Neural cell (in vitro differentiated cells): ENCODE measurements around the gene SCUBE2. TPM values are rescaled to one million over a fixed set of nuclear protein-coding genes. Genes with fewer than 3 reads are reported as not detected.

Experiments used
- H2AFZ ChIP-seq: fragments of 200-600, 300-800 bp; sonication (generic), shearing (Covaris generic); 2 replicates; pipeline ENCODE4 v1.6.0; 2014; ENCODE audit warnings: low read depth, mild to moderate bottlenecking, antibody characterized with exemption, low read length, moderate library complexity
- H3F3A ChIP-seq: fragments of 200-600 bp; shearing (Covaris generic); 2 replicates; pipeline ENCODE4 v1.6.1; 2016; ENCODE audit warnings: mild to moderate bottlenecking, moderate library complexity, mixed read lengths, antibody characterized with exemption, low read length; ENCODE audit not compliant: insufficient read depth, poor library complexity, severe bottlenecking
- H3K27ac ChIP-seq: fragments of 200-600, 300-800 bp; sonication (generic), shearing (Covaris generic); 2 replicates; pipeline ENCODE4 v1.5.1; 2014; ENCODE audit warnings: mild to moderate bottlenecking, low read length, moderate library complexity
- H3K27me3 ChIP-seq: fragments of 300-800, 200-600 bp; sonication (generic), shearing (Covaris generic); 2 replicates; pipeline ENCODE4 v1.6.0; 2014; ENCODE audit warnings: mild to moderate bottlenecking, low read depth, low read length, moderate library complexity; ENCODE audit not compliant: insufficient read depth
- H3K36me3 ChIP-seq: fragments of 300-800, 200-600 bp; sonication (generic), shearing (Covaris generic); 2 replicates; pipeline ENCODE4 v1.5.1; 2014; ENCODE audit warnings: mild to moderate bottlenecking, antibody characterized with exemption, low read length, moderate library complexity; ENCODE audit not compliant: insufficient read depth
- H3K4me2 ChIP-seq: fragments of 300-800, 200-600 bp; sonication (generic), shearing (Covaris generic); 2 replicates; pipeline ENCODE4 v1.6.0; 2014; ENCODE audit warnings: mild to moderate bottlenecking, low read length
- H3K4me3 ChIP-seq: fragments of 300-800, 200-600 bp; sonication (generic), shearing (Covaris generic); 2 replicates; pipeline ENCODE4 v1.5.1; 2014; ENCODE audit warnings: mild to moderate bottlenecking, low read length, moderate library complexity
- H3K79me2 ChIP-seq: fragments of 200-600 bp; shearing (Covaris generic); replicated peaks from 2 replicates; pipeline ENCODE4 v1.6.0; 2014; ENCODE audit warnings: mild to moderate bottlenecking, low read length, moderate library complexity; ENCODE audit not compliant: insufficient read depth
- H3K9ac ChIP-seq: fragments of 300-800, 200-600 bp; sonication (generic), shearing (Covaris generic); 2 replicates; pipeline ENCODE4 v1.6.1; 2016; ENCODE audit warnings: mild to moderate bottlenecking, low read length, mixed read lengths
- H3K9me2 ChIP-seq: fragments of 200-600 bp; shearing (Covaris generic); 2 replicates; pipeline ENCODE4 v1.6.1; 2016; ENCODE audit warnings: mild to moderate bottlenecking, low read length, mixed read lengths; ENCODE audit not compliant: insufficient read depth
- H3K9me3 ChIP-seq: fragments of 200-600, 300-800 bp; sonication (generic), shearing (Covaris generic); 2 replicates; pipeline ENCODE4 v1.6.1; 2016; ENCODE audit warnings: mild to moderate bottlenecking, mixed run types, low read length, moderate library complexity, mixed read lengths
- H4K20me1 ChIP-seq: fragments of 200-600 bp; shearing (Covaris generic); 2 replicates; pipeline ENCODE4 v1.6.1; 2016; ENCODE audit warnings: mild to moderate bottlenecking, mixed run types; ENCODE audit not compliant: insufficient read depth
- CTCF ChIP-seq: fragments of 450-650 bp; IDR thresholded peaks from 2 replicates; pipeline ENCODE4 v1.5.1; 2014; ENCODE audit warnings: antibody characterized with exemption, mild to moderate bottlenecking, moderate library complexity; ENCODE audit not compliant: poor library complexity, severe bottlenecking
- EP300 ChIP-seq: fragments of 450-650 bp; conservative IDR thresholded peaks from 2 replicates; pipeline ENCODE4 v1.6.1; 2014; ENCODE audit warnings: antibody characterized with exemption, mild to moderate bottlenecking, moderate library complexity; ENCODE audit not compliant: poor library complexity, severe bottlenecking
- EZH2 ChIP-seq: fragments of 200-600, 300-800 bp; shearing (Covaris generic), sonication (generic); IDR thresholded peaks from 2 replicates; pipeline ENCODE4 v1.6.1; 2014; ENCODE audit warnings: antibody characterized with exemption, low read length, borderline replicate concordance, mild to moderate bottlenecking; ENCODE audit not compliant: insufficient read depth, poor library complexity, severe bottlenecking
- MXI1 ChIP-seq: fragments of 450-650 bp; conservative IDR thresholded peaks from 2 replicates; pipeline ENCODE4 v1.6.1; 2014; ENCODE audit warnings: antibody characterized with exemption, mild to moderate bottlenecking; ENCODE audit not compliant: poor library complexity, severe bottlenecking
- POLR2AphosphoS5 ChIP-seq: IDR thresholded peaks from 2 replicates; pipeline ENCODE4 v1.6.1; 2012
- RAD21 ChIP-seq: fragments of 450-650 bp; conservative IDR thresholded peaks from 2 replicates; pipeline ENCODE4 v1.6.1; 2014; ENCODE audit warnings: antibody characterized with exemption, mild to moderate bottlenecking, moderate library complexity
- REST ChIP-seq: IDR thresholded peaks from 2 replicates; pipeline ENCODE4 v1.6.1; 2012; ENCODE audit warnings: borderline replicate concordance
- SMC3 ChIP-seq: fragments of 450-650 bp; conservative IDR thresholded peaks from 2 replicates; pipeline ENCODE4 v1.6.1; 2014; ENCODE audit warnings: antibody characterized with exemption, mild to moderate bottlenecking, moderate library complexity; ENCODE audit not compliant: poor library complexity
- TAF1 ChIP-seq: IDR thresholded peaks from 2 replicates; pipeline ENCODE4 v1.6.1; 2012; ENCODE audit warnings: low read depth
- polyA plus RNA-seq: library from polyadenylated mRNA; depleted of rRNA; stranded (reverse); fragments of >200 nt; gene quantifications from 2 replicates; pipeline ENCODE4 v1.2.3, GENCODE V29; 2014

Gene SCUBE2
- polyA plus RNA-seq, 1 donor from 2014 or later: 2.6 TPM

- Histone ChIP-seq H2AFZ (no peak overlapping the region), H3K9me2 (no peaks in the 10 kb centered on the region), H3F3A (no peaks in the 10 kb centered on the region), H3K36me3 (no peaks in the 10 kb centered on the region), H3K27me3 (peaks cover 5% of the 10 kb centered on the region), H3K9me3 (no peaks in the 10 kb centered on the region), H3K4me2 (no peak overlapping the region), H3K9ac (no peak overlapping the region), H3K27ac (no peak overlapping the region), H3K79me2 (no peaks in the 10 kb centered on the region), H4K20me1 (no peaks in the 10 kb centered on the region), H3K4me3 (no peak overlapping the region)
- no peak for TF ChIP-seq TAF1
- TF ChIP-seq EP300: no peak
- TF ChIP-seq RAD21: no peak
- TF ChIP-seq SMC3: no peak
- no peak for TF ChIP-seq REST
- no peak for TF ChIP-seq EZH2
- TF ChIP-seq POLR2AphosphoS5: no peak
- TF ChIP-seq CTCF: no peak
- TF ChIP-seq MXI1: no peak
These were observed 52.2 kb downstream of the SCUBE2 start for GRCh38 chr11:9039198-9039597.

- no peaks in the 10 kb centered on the region for H3K9me2 ChIP-seq
- H3K27me3 ChIP-seq: peaks cover 5% of the 10 kb centered on the region
- no peak overlapping the region for H3K27ac ChIP-seq
- H3K4me3 ChIP-seq: no peak overlapping the region
- H2AFZ ChIP-seq: no peak overlapping the region
- H3K9me3 ChIP-seq: no peaks in the 10 kb centered on the region
- H3K9ac ChIP-seq: no peak overlapping the region
- H4K20me1 ChIP-seq: no peaks in the 10 kb centered on the region
- TF ChIP-seq EZH2 (no peak), POLR2AphosphoS5 (no peak), TAF1 (no peak), CTCF (no peak), SMC3 (no peak), MXI1 (no peak), EP300 (no peak), REST (no peak), RAD21 (no peak)
- H3F3A ChIP-seq: no peaks in the 10 kb centered on the region
- no peaks in the 10 kb centered on the region for H3K79me2 ChIP-seq
- H3K36me3 ChIP-seq: no peaks in the 10 kb centered on the region
- H3K4me2 ChIP-seq: no peak overlapping the region
These were observed 52.9 kb downstream of the SCUBE2 start for GRCh38 chr11:9038541-9038940.
